ENCODE data around the gene PPP2R2C. TPM values are rescaled to one million over a fixed set of nuclear protein-coding genes. Genes with fewer than 3 reads are reported as not detected.

The PPP2R2C gene
- total and polyA plus RNA-seq, 12 donors: 0.14 to 10.6 (median 4.2) TPM

- ATAC-seq (peak in 7 of 8 donors; percentile 0 to 53 (median 12)), DNase-seq (peak; percentile 51 to 62)
- WGBS, 2 donors: 19 to 38% methylated on average over 15 of the region's 15 CpGs
These were observed 200.5 kb downstream of the PPP2R2C start for GRCh38 chr4:6271701-6272465.

GRCh38 chr4:6271206-6271605 is 201.2 kb downstream of the PPP2R2C start:
- H3K4me3 ChIP-seq: peak overlapping the region in 7 of 10 donors; percentile 4 to 100 (median 94)
- no peaks in the 10 kb centered on the region for H3K36me3 ChIP-seq
- H3K4me1 ChIP-seq: peaks cover 35 to 66% (median 54%) of the 10 kb centered on the region in 9 donors
- peak overlapping the region; percentile 13 to 92 (median 84) for H3K27ac ChIP-seq
- ATAC-seq (no peak), DNase-seq (no peak)
- peaks cover 0 to 26% (median 0%) of the 10 kb centered on the region in 7 donors for H3K27me3 ChIP-seq
- intact Hi-C loops (cut with DNase I): no loop called here
- 67 to 70% methylated on average over 9 of the region's 9 CpGs for WGBS, 2 donors
- TF ChIP-seq, protein P1, sequence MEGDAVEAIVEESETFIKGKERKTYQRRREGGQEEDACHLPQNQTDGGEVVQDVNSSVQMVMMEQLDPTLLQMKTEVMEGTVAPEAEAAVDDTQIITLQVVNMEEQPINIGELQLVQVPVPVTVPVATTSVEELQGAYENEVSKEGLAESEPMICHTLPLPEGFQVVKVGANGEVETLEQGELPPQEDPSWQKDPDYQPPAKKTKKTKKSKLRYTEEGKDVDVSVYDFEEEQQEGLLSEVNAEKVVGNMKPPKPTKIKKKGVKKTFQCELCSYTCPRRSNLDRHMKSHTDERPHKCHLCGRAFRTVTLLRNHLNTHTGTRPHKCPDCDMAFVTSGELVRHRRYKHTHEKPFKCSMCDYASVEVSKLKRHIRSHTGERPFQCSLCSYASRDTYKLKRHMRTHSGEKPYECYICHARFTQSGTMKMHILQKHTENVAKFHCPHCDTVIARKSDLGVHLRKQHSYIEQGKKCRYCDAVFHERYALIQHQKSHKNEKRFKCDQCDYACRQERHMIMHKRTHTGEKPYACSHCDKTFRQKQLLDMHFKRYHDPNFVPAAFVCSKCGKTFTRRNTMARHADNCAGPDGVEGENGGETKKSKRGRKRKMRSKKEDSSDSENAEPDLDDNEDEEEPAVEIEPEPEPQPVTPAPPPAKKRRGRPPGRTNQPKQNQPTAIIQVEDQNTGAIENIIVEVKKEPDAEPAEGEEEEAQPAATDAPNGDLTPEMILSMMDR (IDR thresholded peaks at IDR 0.05): no peak
- no peaks in the 10 kb centered on the region for H3K9me3 ChIP-seq

More at GRCh38 chr4:6271701-6272465, 200.5 kb downstream of the PPP2R2C start:
- TF ChIP-seq, protein P1 (IDR thresholded peaks at IDR 0.05): no peak
- Histone ChIP-seq H3K27ac (peak overlapping the region; percentile 13 to 92 (median 84)), H3K36me3 (no peaks in the 10 kb centered on the region), H3K9me3 (no peaks in the 10 kb centered on the region), H3K4me1 (peaks cover 42 to 73% (median 60%) of the 10 kb centered on the region in 9 donors), H3K4me3 (peak overlapping the region in 6 of 10 donors; percentile 4 to 100 (median 96)), H3K27me3 (peaks cover 0 to 26% (median 0%) of the 10 kb centered on the region in 7 donors)
- intact Hi-C loops (cut with DNase I): no loop called here

DNA sequence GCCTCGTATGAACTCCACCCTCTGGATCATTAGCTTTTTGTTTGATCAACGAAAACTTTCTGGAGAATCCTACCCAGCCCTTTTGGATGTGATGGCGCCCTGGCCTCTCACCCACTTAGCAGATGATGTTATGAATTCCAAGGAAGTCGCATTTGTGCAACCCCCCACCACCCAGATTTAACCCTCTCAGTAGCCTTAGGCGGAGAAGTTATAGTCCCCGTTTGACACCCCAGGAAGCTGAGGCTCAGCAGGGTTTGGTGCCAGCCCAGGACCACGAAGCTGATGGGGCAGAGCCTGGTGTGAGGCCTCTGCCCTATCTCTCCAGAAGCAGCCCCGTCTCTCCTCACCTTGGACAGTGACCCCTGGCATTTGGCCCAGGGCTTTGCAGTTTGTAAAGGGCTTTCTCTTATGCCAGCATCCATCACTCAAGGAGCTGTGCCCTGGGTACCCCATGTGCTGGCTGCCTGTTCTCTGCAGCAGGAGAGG is 201.7 kb downstream of the PPP2R2C start:
- intact Hi-C loops (cut with DNase I): no loop called here
- TF ChIP-seq, protein P1 (IDR thresholded peaks at IDR 0.05): no peak
- H3K27ac ChIP-seq: peak overlapping the region in 9 of 10 donors; percentile 70 to 92 (median 85)
- peak in 1 of 2 donors; percentile 31 for DNase-seq
- peaks cover 0 to 26% (median 0%) of the 10 kb centered on the region in 7 donors for H3K27me3 ChIP-seq
- no peaks in the 10 kb centered on the region for H3K36me3 ChIP-seq
- 19 to 24% methylated on average over 8 of the region's 8 CpGs for WGBS, 2 donors
- H3K4me3 ChIP-seq: peak overlapping the region; percentile 86 to 100 (median 94)
- ATAC-seq: no peak
- H3K4me1 ChIP-seq: peaks cover 30 to 61% (median 48%) of the 10 kb centered on the region in 9 donors
- H3K9me3 ChIP-seq: no peaks in the 10 kb centered on the region

Other genes with a start within 250 kb of the PPP2R2C start
- gene WFS1, start 202.8 kb downstream of the PPP2R2C start, total RNA-seq: 100 to 1,000 TPM in 3 of 10 donors, 10 to 100 TPM in 7; 53.3 to 119 (median 78.3) TPM
- gene WFS1, start 202.8 kb downstream of the PPP2R2C start, polyA plus RNA-seq: 10 to 100 TPM; 35.0 to 58.7 TPM
- gene MAN2B2, start 102.6 kb upstream of the PPP2R2C start, total RNA-seq: 10 to 100 TPM; 14.6 to 27.1 (median 18.6) TPM
- gene MAN2B2, start 102.6 kb upstream of the PPP2R2C start, polyA plus RNA-seq: 10 to 100 TPM in 1 of 2 donors, 1 to 10 TPM in 1; 6.0 to 10.6 TPM
- gene MRFAP1, start 168.1 kb upstream of the PPP2R2C start, total RNA-seq: 100 to 1,000 TPM; 222 to 268 (median 248) TPM
- gene MRFAP1, start 168.1 kb upstream of the PPP2R2C start, polyA plus RNA-seq: 100 to 1,000 TPM; 163 to 445 TPM
- gene S100P, start 221.3 kb upstream of the PPP2R2C start, total RNA-seq: 1 to 10 TPM in 5 of 10 donors, under 1 TPM in 1, not detected in 4; 0.41 to 8.2 (median 1.6) TPM
- gene S100P, start 221.3 kb upstream of the PPP2R2C start, polyA plus RNA-seq: under 1 TPM; 0.22 to 0.68 TPM
- gene MRFAP1L1, start 237.3 kb upstream of the PPP2R2C start, total RNA-seq: 10 to 100 TPM; 37.5 to 49.9 (median 42.1) TPM
- 10 to 100 TPM; 61.5 to 73.7 TPM for gene MRFAP1L1, start 237.3 kb upstream of the PPP2R2C start, polyA plus RNA-seq
- gene BLOC1S4, start 243.6 kb upstream of the PPP2R2C start, total RNA-seq: 10 to 100 TPM in 1 of 10 donors, 1 to 10 TPM in 9; 4.4 to 10.2 (median 7.0) TPM
- gene BLOC1S4, start 243.6 kb upstream of the PPP2R2C start, polyA plus RNA-seq: 1 to 10 TPM; 4.8 to 7.8 TPM